ENCODE measurements around the gene PLXNC1.

PLXNC1 gene

GRCh38 chr12:94183708-94184379, 35.5 kb downstream of the PLXNC1 start:
- no peak for DNase-seq

- DNase-seq: no peak
Measured at GRCh38 chr12:94184995-94185719, 36.8 kb downstream of the PLXNC1 start.

GRCh38 chr12:94185801-94186200, 37.4 kb downstream of the PLXNC1 start:
- DNase-seq: no peak

GRCh38 chr12:94186278-94187241, 38.2 kb downstream of the PLXNC1 start:
- no peak for DNase-seq

GRCh38 chr12:94187361-94187760, 39.0 kb downstream of the PLXNC1 start:
- DNase-seq: no peak

- DNase-seq: no peak
Measured at GRCh38 chr12:94190623-94191022, 42.2 kb downstream of the PLXNC1 start.

- no peak for DNase-seq
Measured at GRCh38 chr12:94191023-94191422, 42.6 kb downstream of the PLXNC1 start.

- no peak for DNase-seq
Measured at GRCh38 chr12:94191811-94192210, 43.4 kb downstream of the PLXNC1 start.

GRCh38 chr12:94192506-94192905, 44.1 kb downstream of the PLXNC1 start:
- DNase-seq: no peak

- no peak for DNase-seq
Measured at GRCh38 chr12:94193168-94193567, 44.8 kb downstream of the PLXNC1 start.

- DNase-seq: no peak
Measured at GRCh38 chr12:94195483-94195882, 47.1 kb downstream of the PLXNC1 start.

- DNase-seq: no peak
Measured at GRCh38 chr12:94198469-94198868, 50.1 kb downstream of the PLXNC1 start.

GRCh38 chr12:94198872-94199271, 50.5 kb downstream of the PLXNC1 start:
- DNase-seq: no peak

GRCh38 chr12:94200069-94200468, 51.7 kb downstream of the PLXNC1 start:
- DNase-seq: no peak

GRCh38 chr12:94200695-94201094, 52.3 kb downstream of the PLXNC1 start:
- no peak for DNase-seq

GRCh38 chr12:94202245-94203180, 54.1 kb downstream of the PLXNC1 start:
- DNase-seq: no peak

GRCh38 chr12:94203181-94203546, 54.8 kb downstream of the PLXNC1 start:
- DNase-seq: no peak

- DNase-seq: no peak
Measured at GRCh38 chr12:94203796-94204195, 55.4 kb downstream of the PLXNC1 start.

GRCh38 chr12:94204499-94205247, 56.3 kb downstream of the PLXNC1 start:
- no peak for DNase-seq

- no peak for DNase-seq
Measured at GRCh38 chr12:94205822-94206221, 57.4 kb downstream of the PLXNC1 start.

- DNase-seq: no peak
Measured at GRCh38 chr12:94206886-94207285, 58.5 kb downstream of the PLXNC1 start.

- DNase-seq: no peak
Measured at GRCh38 chr12:94207467-94207848, 59.1 kb downstream of the PLXNC1 start.

Data from SHP77 treated with DMSO at 0.1 percent for 48 hours (cell line).